PC-9 (cell line): ENCODE results near the gene PLA2G4A.

ENCODE experiments used
- EZH2 ChIP-seq: fragments of 200-600 bp; sonication (generic); IDR thresholded peaks from 2 replicates; pipeline ENCODE4 v1.8.0; 2017; ENCODE audit warnings: antibody characterized with exemption, low read depth
- TF ChIP-seq, protein P1 (sequence below): fragments of 200-600 bp; sonication (generic); conservative IDR thresholded peaks from 2 replicates; pipeline ENCODE4 v1.6.1; 2017; ENCODE audit warnings: mixed run types, antibody characterized with exemption, mild to moderate bottlenecking, moderate library complexity

DNA sequence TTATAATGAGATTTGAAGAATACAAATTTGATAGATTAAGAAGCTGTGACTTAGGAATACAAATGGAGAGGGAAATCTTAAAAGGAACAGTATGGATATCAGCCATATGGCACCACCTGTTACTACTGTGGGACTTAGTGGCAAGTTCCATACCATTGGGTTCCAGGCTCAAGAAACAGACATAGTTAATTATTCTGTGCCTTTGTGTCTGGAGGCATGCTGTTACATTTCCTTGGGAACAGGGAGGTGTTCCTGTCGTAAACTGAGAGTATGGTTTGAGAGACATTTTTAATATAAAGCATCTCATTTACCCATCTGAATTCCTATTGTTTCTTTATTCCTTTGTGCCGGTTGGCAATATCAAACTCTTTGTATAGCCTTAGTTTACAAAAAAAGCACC is 15.2 kb downstream of the PLA2G4A start:
- TF ChIP-seq, protein P1, sequence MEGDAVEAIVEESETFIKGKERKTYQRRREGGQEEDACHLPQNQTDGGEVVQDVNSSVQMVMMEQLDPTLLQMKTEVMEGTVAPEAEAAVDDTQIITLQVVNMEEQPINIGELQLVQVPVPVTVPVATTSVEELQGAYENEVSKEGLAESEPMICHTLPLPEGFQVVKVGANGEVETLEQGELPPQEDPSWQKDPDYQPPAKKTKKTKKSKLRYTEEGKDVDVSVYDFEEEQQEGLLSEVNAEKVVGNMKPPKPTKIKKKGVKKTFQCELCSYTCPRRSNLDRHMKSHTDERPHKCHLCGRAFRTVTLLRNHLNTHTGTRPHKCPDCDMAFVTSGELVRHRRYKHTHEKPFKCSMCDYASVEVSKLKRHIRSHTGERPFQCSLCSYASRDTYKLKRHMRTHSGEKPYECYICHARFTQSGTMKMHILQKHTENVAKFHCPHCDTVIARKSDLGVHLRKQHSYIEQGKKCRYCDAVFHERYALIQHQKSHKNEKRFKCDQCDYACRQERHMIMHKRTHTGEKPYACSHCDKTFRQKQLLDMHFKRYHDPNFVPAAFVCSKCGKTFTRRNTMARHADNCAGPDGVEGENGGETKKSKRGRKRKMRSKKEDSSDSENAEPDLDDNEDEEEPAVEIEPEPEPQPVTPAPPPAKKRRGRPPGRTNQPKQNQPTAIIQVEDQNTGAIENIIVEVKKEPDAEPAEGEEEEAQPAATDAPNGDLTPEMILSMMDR = no peak
- TF ChIP-seq EZH2 = no peak
